Keratinocyte (primary cell): ENCODE measurements around the gene CFAP43. TPM values are rescaled to one million over a fixed set of nuclear protein-coding genes. Genes with fewer than 3 reads are reported as not detected.
A peak's percentile ranks its signal among the peaks of the same experiment; 100 is the strongest.

Source experiments
- DNase-seq: peaks from one replicate; pipeline ENCODE4 v3.0.0-alpha.2; 2011; ENCODE audit warnings: low read depth, missing footprints, low spot score
- FAIRE-seq: peaks from 2 replicates; lab custom pipeline; 2011; peaks lifted over from hg19 to GRCh38; lab: Jason Lieb, UNC
- H2AFZ ChIP-seq: 2 replicates; pipeline ENCODE4 v1.6.0; 2012; ENCODE audit warnings: low read length, control low read depth, inconsistent platforms; ENCODE audit not compliant: control insufficient read depth
- H3K27ac ChIP-seq: 2 replicates; pipeline ENCODE4 v1.5.1; 2011; ENCODE audit warnings: low read length; ENCODE audit not compliant: control insufficient read depth, insufficient read depth
- H3K27me3 ChIP-seq: 3 replicates; pipeline ENCODE4 v1.6.0; 2011; ENCODE audit warnings: low read length; ENCODE audit not compliant: control insufficient read depth, insufficient read depth; ENCODE audit errors: extremely low read depth
- H3K36me3 ChIP-seq, 2 experiments: 2 replicates in 1 of 2; 3 replicates in 1 of 2; pipeline ENCODE4 v1.5.1; 2011; ENCODE audit warnings: low read length in 2 of 2, mild to moderate bottlenecking in 1 of 2; ENCODE audit not compliant: control insufficient read depth in 2 of 2, insufficient read depth in 2 of 2; ENCODE audit errors: extremely low read depth in 1 of 2
- H3K4me1 ChIP-seq: 3 replicates; pipeline ENCODE4 v1.5.1; 2011; ENCODE audit warnings: low read length; ENCODE audit not compliant: control insufficient read depth, insufficient read depth; ENCODE audit errors: extremely low read depth
- H3K4me2 ChIP-seq: 3 replicates; pipeline ENCODE4 v1.6.0; 2011; ENCODE audit warnings: low read depth, low read length; ENCODE audit not compliant: control insufficient read depth, insufficient read depth; ENCODE audit errors: extremely low read depth
- H3K4me3 ChIP-seq, 3 experiments: fragments of 200-600 bp in 1 of 3; sonication (generic) in 1 of 3; 2 replicates in 2 of 3; 3 replicates in 1 of 3; pipeline ENCODE4 v1.5.1; 2011 to 2016; ENCODE audit warnings: low read length in 3 of 3, mild to moderate bottlenecking in 3 of 3, control low read depth in 2 of 3, inconsistent platforms in 1 of 3, low read depth in 1 of 3, mixed read lengths in 1 of 3, mixed run types in 1 of 3, moderate library complexity in 1 of 3; ENCODE audit not compliant: control insufficient read depth in 2 of 3, insufficient read depth in 2 of 3; ENCODE audit errors: extremely low read depth in 1 of 3
- H3K79me2 ChIP-seq: 2 replicates; pipeline ENCODE4 v1.6.0; 2012; ENCODE audit warnings: low read length; ENCODE audit not compliant: control insufficient read depth, insufficient read depth
- H3K9ac ChIP-seq: 3 replicates; pipeline ENCODE4 v1.6.0; 2011; ENCODE audit warnings: low read length; ENCODE audit not compliant: control insufficient read depth, insufficient read depth; ENCODE audit errors: extremely low read depth
- H3K9me1 ChIP-seq: 3 replicates; pipeline ENCODE4 v1.6.0; 2011; ENCODE audit warnings: low read length; ENCODE audit not compliant: control insufficient read depth, insufficient read depth; ENCODE audit errors: extremely low read depth
- H3K9me3 ChIP-seq: 2 replicates; pipeline ENCODE4 v1.5.1; 2012; ENCODE audit warnings: low read depth, low read length; ENCODE audit not compliant: control insufficient read depth
- H4K20me1 ChIP-seq: 3 replicates; pipeline ENCODE4 v1.6.0; 2011; ENCODE audit warnings: low read length; ENCODE audit not compliant: control insufficient read depth, insufficient read depth; ENCODE audit errors: extremely low read depth
- EZH2 ChIP-seq: IDR thresholded peaks from one replicate; pipeline ENCODE4 v1.6.1; 2012; ENCODE audit warnings: inconsistent platforms, mild to moderate bottlenecking, low read length, moderate library complexity
- dilution Hi-C: fragments of 300-500 bp; cut with MboI; formaldehyde crosslinking; loops from one replicate; pipeline ENCODE4 v1.7.0; 2020; ENCODE audit warnings: low sequenced_read_pairs; ENCODE audit not compliant: extremely low pct_ligation_motif_present
- polyA plus RNA-seq, 5 experiments: library from polyadenylated mRNA; depleted of rRNA in 3 of 5; stranded (reverse) in 3 of 5; stranded (forward) in 1 of 5; unstranded in 1 of 5; fragments of >200 nt; gene quantifications; 1 replicate in 1 of 5; 2 replicates in 3 of 5; 3 replicates in 1 of 5; pipeline versions ENCODE4 v1.2.1 to v1.2.3, GENCODE V29; 2011 to 2012; ENCODE audit warnings: missing spikeins in 2 of 5, low read depth in 1 of 5, low replicate concordance in 1 of 5
- TF ChIP-seq, protein P1 (sequence below), 3 experiments: IDR thresholded peaks in 1 of 3; conservative IDR thresholded peaks in 1 of 3; optimal IDR thresholded peaks in 1 of 3; 2 replicates in 2 of 3; 3 replicates in 1 of 3; pipeline versions ENCODE3 to v1.5.1; 2011; ENCODE audit warnings: low read length in 3 of 3, mild to moderate bottlenecking in 3 of 3, moderate library complexity in 2 of 3, control low read depth in 1 of 3, inconsistent platforms in 1 of 3; ENCODE audit not compliant: insufficient read depth in 2 of 3; ENCODE audit errors: extremely low read depth in 1 of 3

CFAP43 gene
- polyA plus RNA-seq, 1 donor (not counting 4 experiments of a cell fraction or from before 2014, with no cell fraction given) = 0.25 TPM

DNA sequence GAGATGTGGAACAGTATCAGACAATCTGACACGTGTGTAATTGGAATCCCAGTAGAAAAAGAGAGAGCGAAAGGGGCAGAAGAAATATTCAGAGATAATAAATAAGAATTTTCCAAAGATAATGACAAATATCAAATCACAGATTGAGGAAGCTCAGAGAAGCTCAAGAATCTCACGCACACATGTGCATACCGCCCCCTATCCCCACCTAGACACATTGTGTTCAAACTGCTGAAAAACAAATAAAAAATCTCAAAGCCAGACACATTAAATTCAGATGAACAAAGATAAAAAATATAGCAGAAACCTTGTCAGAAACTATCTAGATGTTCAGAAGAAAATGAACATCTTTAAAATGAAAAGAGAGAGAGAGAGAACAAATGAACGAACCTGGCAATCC lies 92.9 kb downstream of the CFAP43 start:
- TF ChIP-seq EZH2 = no peak
- TF ChIP-seq, protein P1, sequence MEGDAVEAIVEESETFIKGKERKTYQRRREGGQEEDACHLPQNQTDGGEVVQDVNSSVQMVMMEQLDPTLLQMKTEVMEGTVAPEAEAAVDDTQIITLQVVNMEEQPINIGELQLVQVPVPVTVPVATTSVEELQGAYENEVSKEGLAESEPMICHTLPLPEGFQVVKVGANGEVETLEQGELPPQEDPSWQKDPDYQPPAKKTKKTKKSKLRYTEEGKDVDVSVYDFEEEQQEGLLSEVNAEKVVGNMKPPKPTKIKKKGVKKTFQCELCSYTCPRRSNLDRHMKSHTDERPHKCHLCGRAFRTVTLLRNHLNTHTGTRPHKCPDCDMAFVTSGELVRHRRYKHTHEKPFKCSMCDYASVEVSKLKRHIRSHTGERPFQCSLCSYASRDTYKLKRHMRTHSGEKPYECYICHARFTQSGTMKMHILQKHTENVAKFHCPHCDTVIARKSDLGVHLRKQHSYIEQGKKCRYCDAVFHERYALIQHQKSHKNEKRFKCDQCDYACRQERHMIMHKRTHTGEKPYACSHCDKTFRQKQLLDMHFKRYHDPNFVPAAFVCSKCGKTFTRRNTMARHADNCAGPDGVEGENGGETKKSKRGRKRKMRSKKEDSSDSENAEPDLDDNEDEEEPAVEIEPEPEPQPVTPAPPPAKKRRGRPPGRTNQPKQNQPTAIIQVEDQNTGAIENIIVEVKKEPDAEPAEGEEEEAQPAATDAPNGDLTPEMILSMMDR (optimal IDR thresholded peaks at IDR 0.05 in 1 of 3, IDR thresholded peaks at IDR 0.05 in 1 of 3, conservative IDR thresholded peaks at IDR 0.05 in 1 of 3; ENCODE audit: extremely low read depth in 1 of 3, insufficient read depth in 2 of 3, low read length in 3 of 3) = peak; percentile 22 to 33 (median 31)
- H2AFZ ChIP-seq = no peak overlapping the region
- no peaks in the 10 kb centered on the region for H3K79me2 ChIP-seq
- FAIRE-seq = no peak
- H3K4me3 ChIP-seq = no peak overlapping the region
- H3K27ac ChIP-seq = no peak overlapping the region
- H3K9ac ChIP-seq = no peak overlapping the region
- no peak overlapping the region for H3K4me2 ChIP-seq
- no peaks in the 10 kb centered on the region for H3K9me1 ChIP-seq
- H3K36me3 ChIP-seq = no peaks in the 10 kb centered on the region
- dilution Hi-C loops = no loop called here
- H3K27me3 ChIP-seq = no peaks in the 10 kb centered on the region
- DNase-seq = no peak
- H3K4me1 ChIP-seq = no peaks in the 10 kb centered on the region
- H4K20me1 ChIP-seq = no peaks in the 10 kb centered on the region
- no peaks in the 10 kb centered on the region for H3K9me3 ChIP-seq

DNA sequence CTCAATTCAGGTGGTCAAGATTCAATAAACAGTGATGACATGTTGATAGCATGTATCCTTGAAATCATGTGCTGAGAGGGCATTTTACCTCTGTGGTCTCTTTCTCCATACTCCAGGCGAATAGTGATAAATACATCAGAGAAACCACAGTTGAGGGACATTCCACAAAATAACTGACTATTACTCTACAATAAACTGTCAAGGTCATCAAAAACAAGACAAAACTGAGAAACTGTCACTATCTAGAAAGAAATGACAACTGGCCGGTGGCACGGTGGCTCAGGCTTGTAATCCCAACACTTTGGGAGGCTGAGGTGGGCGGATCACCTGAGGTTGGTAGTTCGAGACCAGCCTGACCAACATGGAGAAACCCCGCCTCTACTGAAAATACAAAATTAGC lies 94.0 kb downstream of the CFAP43 start:
- TF ChIP-seq EZH2 = no peak
- TF ChIP-seq, protein P1 (optimal IDR thresholded peaks at IDR 0.05 in 1 of 3, IDR thresholded peaks at IDR 0.05 in 1 of 3, conservative IDR thresholded peaks at IDR 0.05 in 1 of 3; ENCODE audit: extremely low read depth in 1 of 3, insufficient read depth in 2 of 3, low read length in 3 of 3) = no peak
- dilution Hi-C loops = no loop called here
- H3K4me3 ChIP-seq = no peak overlapping the region
- no peak overlapping the region for H3K9ac ChIP-seq
- H3K9me1 ChIP-seq = no peaks in the 10 kb centered on the region
- no peaks in the 10 kb centered on the region for H3K79me2 ChIP-seq
- no peak overlapping the region for H3K27ac ChIP-seq
- no peaks in the 10 kb centered on the region for H3K9me3 ChIP-seq
- H3K27me3 ChIP-seq = no peaks in the 10 kb centered on the region
- H3K4me2 ChIP-seq = no peak overlapping the region
- no peak for FAIRE-seq
- H2AFZ ChIP-seq = no peak overlapping the region
- no peak for DNase-seq
- H3K36me3 ChIP-seq = no peaks in the 10 kb centered on the region
- no peaks in the 10 kb centered on the region for H3K4me1 ChIP-seq
- H4K20me1 ChIP-seq = no peaks in the 10 kb centered on the region
